Right ventricle myocardium superior (tissue), 1 donor: Measurements from ENCODE around the gene UPF3A. TPM values are rescaled to one million over a fixed set of nuclear protein-coding genes. Genes with fewer than 3 reads are reported as not detected.

Source experiments
- ATAC-seq: fragments of 200-7000 bp; cut with Tn5 transposase; one replicate; pipeline ENCODE4 v1.9.1; 2020; ENCODE audit warnings: mild to moderate bottlenecking; ENCODE audit not compliant: poor library complexity
- DNase-seq: peaks from one replicate; pipeline ENCODE4 v3.0.0-alpha.2; 2020
- intact Hi-C: fragments of 100-400 bp; cut with DNase I; formaldehyde crosslinking; loops from one replicate; pipeline ENCODE4 v1.11.2; 2022
- total RNA-seq: library from RNA; stranded (reverse); fragmentation: NEBNext Ultra II Directional; extraction: Animal tissue kit (Norgen Biotek cat#: 25700); gene quantifications from one replicate; pipeline ENCODE4 v1.2.1, GENCODE V29; 2021
- donor health status: DM: no; HTN: yes; CAD: no; lungs with severe emphysema.

UPF3A gene
- total RNA-seq, 1 donor from 2014 or later = 24.2 TPM

GRCh38 chr13:114296448-114296847 is 15.0 kb downstream of the UPF3A start:
- intact Hi-C loops = no loop called here
- DNase-seq = no peak
- ATAC-seq = no peak

DNA sequence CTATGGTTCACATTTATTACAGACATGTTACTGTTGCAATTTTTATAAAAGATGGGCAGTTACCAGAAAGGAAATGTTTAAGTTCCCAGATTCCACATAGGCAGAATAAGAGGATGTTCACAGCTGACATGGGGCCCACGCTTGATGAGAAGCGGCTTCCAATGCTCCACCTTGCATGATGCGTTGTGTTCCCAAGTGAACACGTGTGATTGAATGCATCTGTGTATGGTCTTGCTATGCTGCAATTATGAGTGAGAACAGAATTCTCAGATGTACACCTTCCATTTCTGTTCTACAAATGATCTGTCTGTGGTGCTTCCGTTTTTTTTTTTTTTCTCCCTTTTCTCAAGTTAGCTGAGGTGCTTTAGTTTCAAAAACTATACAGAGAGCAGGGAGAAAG is 15.5 kb downstream of the UPF3A start:
- intact Hi-C loops = no loop called here
- ATAC-seq (no peak), DNase-seq (no peak)

- no peak for ATAC-seq
- intact Hi-C loops = no loop called here
- DNase-seq = no peak
These were observed 17.5 kb downstream of the UPF3A start for GRCh38 chr13:114298866-114299265.

GRCh38 chr13:114299604-114300305 is 18.4 kb downstream of the UPF3A start:
- intact Hi-C loops = no loop called here
- DNase-seq (no peak), ATAC-seq (no peak)

DNA sequence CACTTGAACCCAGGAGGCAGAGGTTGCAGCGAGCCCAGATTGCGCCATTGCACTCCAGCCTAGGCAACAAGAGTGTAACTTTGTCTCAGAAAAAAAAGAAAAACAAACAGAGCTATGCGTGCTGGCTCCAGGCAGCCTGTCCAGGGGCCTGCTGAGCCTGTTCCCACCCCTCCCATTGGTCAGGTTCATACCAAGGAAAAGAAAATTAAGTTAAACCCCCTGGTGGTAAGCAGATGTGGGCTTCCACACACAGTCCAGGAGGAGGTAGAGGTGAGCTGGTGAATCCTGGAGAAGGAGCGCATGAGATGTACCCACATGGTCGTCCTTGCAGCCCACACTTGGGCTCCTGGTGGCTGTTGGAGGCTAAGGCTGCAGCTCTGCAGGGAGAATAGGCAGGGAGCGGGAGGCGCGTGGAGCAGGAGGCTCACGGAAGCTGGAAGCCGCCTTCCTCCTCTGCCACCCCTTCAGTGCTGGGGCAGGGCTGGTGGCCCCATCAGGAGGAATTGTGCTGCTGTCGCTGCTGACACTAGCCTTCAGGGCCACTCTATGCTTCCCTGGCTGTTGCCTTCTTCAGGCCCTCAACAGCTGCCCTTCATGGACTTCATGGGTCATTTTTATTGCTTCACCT is 22.4 kb downstream of the UPF3A start:
- intact Hi-C loops = no loop called here
- no peak for ATAC-seq
- DNase-seq = no peak

- no peak for DNase-seq
- intact Hi-C loops = no loop called here
- no peak for ATAC-seq
These were observed 23.1 kb downstream of the UPF3A start for GRCh38 chr13:114304346-114305034.

GRCh38 chr13:114309086-114309485 is 27.7 kb downstream of the UPF3A start:
- intact Hi-C loops = no loop called here
- no peak for ATAC-seq
- DNase-seq = no peak

DNA sequence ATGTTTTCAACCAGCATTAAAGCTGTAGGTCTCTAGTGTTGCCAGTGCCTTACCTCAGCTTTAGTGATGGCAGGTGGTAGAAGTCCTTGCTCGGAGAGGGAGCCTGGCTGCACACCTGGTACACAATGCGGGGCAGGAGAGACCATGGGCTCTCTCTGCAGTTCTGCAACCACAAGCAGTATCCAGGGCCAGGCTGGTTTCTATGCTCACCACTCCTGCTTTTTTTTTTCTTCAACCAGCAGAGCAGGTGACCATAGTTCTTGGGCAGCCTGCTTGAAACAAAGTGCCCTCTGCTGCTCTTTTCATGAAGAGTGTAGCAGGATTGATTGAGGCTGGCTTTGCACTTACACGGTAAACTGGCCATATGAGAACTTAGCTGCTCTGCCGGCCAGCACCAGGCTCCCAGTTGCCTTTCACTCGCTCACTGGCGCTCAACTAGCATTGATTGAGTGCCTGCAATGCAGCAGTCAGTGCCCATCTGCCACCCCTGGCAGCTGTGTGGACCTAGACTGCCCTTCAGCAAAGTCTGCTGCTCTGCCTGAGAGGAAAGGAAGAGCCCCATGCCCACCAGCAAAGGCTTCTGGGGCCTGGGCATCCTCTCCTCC is 28.5 kb downstream of the UPF3A start:
- intact Hi-C loops = no loop called here
- DNase-seq = no peak
- ATAC-seq = no peak

DNA sequence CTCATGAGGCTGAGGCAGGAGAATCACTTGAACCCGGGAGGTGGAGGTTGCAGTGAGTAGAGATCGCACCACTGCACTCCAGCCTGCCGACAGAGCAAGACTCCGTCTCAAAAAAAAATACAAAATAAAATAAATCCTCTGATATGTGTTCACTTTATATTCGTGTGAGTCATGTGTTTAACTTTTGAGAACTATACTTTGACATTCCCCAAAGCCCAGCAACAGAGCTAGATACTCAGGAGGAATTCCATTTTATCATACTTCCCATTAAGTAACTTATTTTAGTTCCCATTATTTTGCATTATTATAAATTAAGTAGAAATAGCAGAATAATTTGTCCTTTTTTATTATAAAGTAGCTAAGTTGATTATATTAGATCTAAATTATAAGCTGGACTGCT is 29.6 kb downstream of the UPF3A start:
- DNase-seq = no peak
- no peak for ATAC-seq
- intact Hi-C loops = no loop called here

GRCh38 chr13:114311387-114311786 is 30.0 kb downstream of the UPF3A start:
- DNase-seq (no peak), ATAC-seq (no peak)
- intact Hi-C loops = no loop called here

GRCh38 chr13:114311908-114312307 is 30.5 kb downstream of the UPF3A start:
- ATAC-seq (no peak), DNase-seq (no peak)
- intact Hi-C loops = no loop called here

DNA sequence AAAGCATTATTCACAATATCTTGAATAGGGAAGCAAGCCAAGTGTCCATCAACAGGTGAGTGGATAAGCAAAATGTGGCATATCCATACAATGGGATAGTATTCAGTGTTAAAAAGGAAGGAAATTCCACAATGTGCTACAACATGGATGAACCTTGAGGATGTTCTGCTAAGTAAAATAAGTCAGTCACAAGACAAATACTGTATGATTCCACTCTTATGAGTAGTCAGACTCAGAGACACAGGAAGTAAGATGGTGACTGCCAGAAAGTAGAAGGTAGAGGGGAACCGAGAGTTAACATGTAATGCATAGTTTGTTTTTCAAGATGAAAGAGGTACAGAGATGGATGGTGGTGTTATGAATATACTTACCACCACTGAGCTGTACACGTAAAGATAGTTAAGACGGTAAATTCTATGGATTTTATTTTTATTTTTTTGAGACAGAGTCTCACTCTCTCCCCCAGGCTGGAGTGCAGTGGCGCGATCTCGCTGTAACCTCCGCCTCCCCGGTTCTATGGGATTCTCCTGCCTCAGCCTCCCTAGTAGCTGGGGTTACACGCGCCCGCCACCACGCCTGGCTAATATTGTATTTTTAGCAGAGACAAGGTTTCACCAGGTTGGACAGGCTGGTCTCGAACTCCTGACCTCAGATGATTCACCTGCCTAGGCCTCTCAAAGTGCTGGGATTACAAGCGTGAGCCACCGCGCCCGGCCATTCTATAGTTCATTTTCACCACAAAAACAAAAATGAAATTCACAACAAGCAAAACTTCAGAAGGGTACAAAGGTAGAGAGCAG is 31.9 kb downstream of the UPF3A start:
- DNase-seq (no peak), ATAC-seq (no peak)
- intact Hi-C loops = no loop called here

DNA sequence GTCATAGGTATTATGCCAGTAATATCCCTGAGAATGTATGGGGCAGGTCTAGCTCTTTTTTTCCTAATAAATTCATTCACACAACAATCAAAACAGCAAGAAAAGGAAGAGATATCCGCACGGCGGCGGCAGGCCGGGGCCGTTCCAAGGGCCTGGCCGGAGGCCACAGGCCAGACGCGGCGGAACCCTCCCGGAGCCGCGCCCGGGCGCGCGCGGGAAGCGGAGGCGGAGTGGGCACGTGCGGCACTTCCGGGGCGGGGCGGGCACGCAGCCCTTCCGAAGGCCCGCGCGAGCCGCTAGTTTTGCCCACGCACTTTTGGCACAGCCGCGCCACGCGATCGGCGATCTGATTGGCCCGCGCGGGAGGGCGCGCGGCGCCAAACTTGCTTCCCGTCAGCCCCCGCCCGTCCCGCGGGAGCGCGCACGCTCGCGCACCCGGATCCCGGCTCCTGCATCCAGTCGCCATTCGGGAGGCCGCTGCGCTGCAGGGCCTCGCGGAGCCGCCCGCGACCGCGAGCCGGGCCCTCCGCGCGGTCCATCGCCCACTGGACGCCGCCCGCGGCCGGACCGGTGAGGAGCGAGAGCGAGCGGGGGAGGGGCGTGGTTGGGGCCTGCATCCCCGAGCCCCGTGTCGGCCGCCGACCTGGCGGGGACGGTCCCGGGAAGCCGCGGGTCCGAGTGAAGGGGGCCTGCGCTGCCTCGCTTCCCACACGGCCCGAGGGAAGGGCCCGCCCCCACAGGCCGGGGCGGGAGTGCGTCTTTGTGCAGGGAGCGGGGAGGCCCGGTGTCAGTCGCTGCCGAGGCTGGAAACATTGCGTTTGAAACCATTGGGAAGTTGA is 32.9 kb downstream of the UPF3A start, which contains the start of gene CHAMP1:
TSS of gene CHAMP1 (plus strand) at position 430 of the 839 bp plus-strand sequence. CDS start 9,340 bp downstream, outside the sequence.
- peak; percentile 97 for ATAC-seq
- intact Hi-C loops = no loop called here
- peak; percentile 99 for DNase-seq

- ATAC-seq = no peak
- intact Hi-C loops = no loop called here
- no peak for DNase-seq
These were observed 33.8 kb downstream of the UPF3A start for GRCh38 chr13:114315074-114315785.

DNA sequence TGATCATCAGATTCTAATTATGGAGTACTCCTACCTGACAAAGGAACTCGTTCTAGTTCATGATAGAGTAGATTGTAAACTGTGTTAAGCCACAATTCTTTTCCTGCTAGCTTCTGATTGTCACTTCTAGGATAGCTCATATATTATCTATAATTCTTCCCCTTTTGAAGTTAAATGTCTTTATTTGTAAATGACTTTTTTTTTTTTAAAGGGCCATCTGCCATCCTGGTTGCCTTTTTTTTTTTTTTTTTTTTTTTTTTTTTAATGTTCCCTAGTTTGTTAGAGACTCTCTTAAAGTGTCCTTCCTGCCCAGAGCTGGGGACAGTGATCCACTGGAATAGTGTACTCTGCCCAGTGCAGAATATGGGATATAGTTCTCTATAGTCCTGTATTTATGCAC is 37.2 kb downstream of the UPF3A start:
- intact Hi-C loops = no loop called here
- ATAC-seq (no peak), DNase-seq (no peak)

GRCh38 chr13:114319441-114319913 is 38.1 kb downstream of the UPF3A start:
- no peak for DNase-seq
- intact Hi-C loops = no loop called here
- peak; percentile 4 for ATAC-seq

DNA sequence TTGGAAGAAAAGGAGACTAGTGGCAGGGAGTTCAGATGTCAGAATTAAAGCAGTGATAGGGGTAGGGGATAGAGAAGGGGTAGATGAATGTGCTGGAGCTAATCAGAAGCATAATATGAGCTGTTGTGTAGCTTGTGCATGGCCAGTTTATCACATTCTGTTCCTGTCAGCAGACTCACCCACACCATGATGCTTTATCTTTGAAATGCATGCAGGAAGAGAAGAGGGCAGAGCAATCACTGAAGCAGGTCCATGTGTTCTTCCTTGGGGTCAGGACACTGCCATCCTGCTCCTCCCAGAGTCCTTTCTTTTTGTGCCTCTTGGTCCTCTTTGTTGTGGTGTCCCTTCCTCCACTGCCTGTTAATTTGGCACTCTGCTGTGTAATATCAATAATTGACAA is 38.7 kb downstream of the UPF3A start:
- intact Hi-C loops = no loop called here
- DNase-seq (no peak), ATAC-seq (peak; percentile 47)
